Gastrocnemius medialis (tissue), 4 donors: ENCODE measurements around the gene VPS37C. TPM values are rescaled to one million over a fixed set of nuclear protein-coding genes. Genes with fewer than 3 reads are reported as not detected.

Experiments used
- ATAC-seq, 2 donors: fragments of 150-250 bp; one replicate each; pipeline ENCODE4 v1.9.1; 2016
- DNase-seq, 2 donors: peaks; one replicate each; pipeline ENCODE4 v3.0.0-alpha.2; 2019
- H3K27ac ChIP-seq, 4 donors: fragments of 200-600 bp; sonication (generic); 1 replicate in 1 of 4; 2 replicates in 3 of 4; pipeline ENCODE4 v1.5.1; 2016 to 2018; ENCODE audit warnings: mild to moderate bottlenecking in 2 of 4, moderate library complexity in 1 of 4
- H3K27me3 ChIP-seq, 3 donors: fragments of 200-600 bp; sonication (generic) in 2 of 3; 1 replicate in 1 of 3; 2 replicates in 2 of 3; pipeline versions ENCODE4 v1.5.1 to v1.6.0; 2016 to 2019; ENCODE audit warnings: mild to moderate bottlenecking in 1 of 3, moderate library complexity in 1 of 3
- H3K36me3 ChIP-seq, 2 donors: fragments of 200-600 bp; sonication (generic) in 1 of 2; one replicate each; pipeline ENCODE4 v1.5.1; 2017 to 2018
- H3K4me1 ChIP-seq, 2 donors: fragments of 200-600 bp; sonication (generic) in 1 of 2; one replicate each; pipeline ENCODE4 v1.5.1; 2016 to 2017; ENCODE audit warnings: mild to moderate bottlenecking in 2 of 2
- H3K4me3 ChIP-seq, 4 donors: fragments of 200-600 bp; sonication (generic) in 3 of 4; 1 replicate in 1 of 4; 2 replicates in 3 of 4; pipeline ENCODE4 v1.5.1; 2016 to 2019; ENCODE audit warnings: mild to moderate bottlenecking in 2 of 4
- H3K9me3 ChIP-seq, 3 donors: fragments of 200-600 bp; sonication (generic) in 2 of 3; 1 replicate in 1 of 3; 2 replicates in 2 of 3; pipeline ENCODE4 v1.5.1; 2016 to 2019
- CTCF ChIP-seq, 5 experiments: fragments of 450-650 bp in 3 of 5; fragments of 200-600 bp in 2 of 5; sonication (generic) in 2 of 5; IDR thresholded peaks in 4 of 5; conservative IDR thresholded peaks in 1 of 5; 1 replicate in 4 of 5; 2 replicates in 1 of 5; pipeline ENCODE4 v1.5.1; 2016 to 2019; ENCODE audit warnings: antibody characterized with exemption in 5 of 5, mild to moderate bottlenecking in 3 of 5, moderate library complexity in 3 of 5
- POLR2A ChIP-seq, 2 donors: fragments of 450-650 bp; IDR thresholded peaks; one replicate each; pipeline ENCODE4 v1.6.1; 2017; ENCODE audit warnings: antibody characterized with exemption in 2 of 2, mild to moderate bottlenecking in 2 of 2, moderate library complexity in 2 of 2
- in situ Hi-C, 4 donors: fragments of 200-750 bp; cut with MboI; loops; one replicate each; pipeline versions ENCODE4 v1.15.0 to v1.8.0; 2017; ENCODE audit warnings: low sequenced_read_pairs in 4 of 4
- intact Hi-C: fragments of 100-400 bp; cut with DNase I; formaldehyde crosslinking; loops from one replicate; pipeline ENCODE4 v1.15.1; 2023; ENCODE audit warnings: low total_unique reads
- total RNA-seq, 4 donors: library from RNA; depleted of rRNA; stranded (reverse); fragments of >200 nt; gene quantifications; one replicate each; pipeline versions ENCODE4 v1.1.0 to v1.2.3, GENCODE V29; 2016

VPS37C gene
- total RNA-seq, 4 donors from 2014 or later, result 17.7 to 27.1 (median 23.5) TPM

GRCh38 chr11:61090521-61090920, 70.7 kb downstream of the VPS37C start:
- in situ Hi-C loops, result loop anchor here in 1 of 4 donors (25.0 kb wide), 1 partner anchor 103 kb away; no protein-coding TSS in a partner anchor
- TF ChIP-seq CTCF (IDR thresholded peaks at IDR 0.05 in 4 of 5, conservative IDR thresholded peaks at IDR 0.05 in 1 of 5) (no peak), POLR2A (IDR thresholded peaks at IDR 0.05) (no peak)
- Histone ChIP-seq H3K4me3 (no peak overlapping the region), H3K4me1 (no peaks in the 10 kb centered on the region), H3K27me3 (no peaks in the 10 kb centered on the region), H3K9me3 (no peaks in the 10 kb centered on the region), H3K27ac (no peak overlapping the region), H3K36me3 (no peaks in the 10 kb centered on the region)
- ATAC-seq (no peak), DNase-seq (no peak)
- intact Hi-C loops, result no loop called here

- H3K9me3 ChIP-seq, result no peaks in the 10 kb centered on the region
- ATAC-seq (no peak), DNase-seq (no peak)
- no peaks in the 10 kb centered on the region for H3K36me3 ChIP-seq
- H3K4me1 ChIP-seq, result no peaks in the 10 kb centered on the region
- TF ChIP-seq CTCF (IDR thresholded peaks at IDR 0.05 in 4 of 5, conservative IDR thresholded peaks at IDR 0.05 in 1 of 5) (no peak), POLR2A (IDR thresholded peaks at IDR 0.05) (no peak)
- no peak overlapping the region for H3K27ac ChIP-seq
- in situ Hi-C loops (loop anchor here in 1 of 4 donors (25.0 kb wide), 1 partner anchor 103 kb away; no protein-coding TSS in a partner anchor), intact Hi-C loops (no loop called here)
- no peak overlapping the region for H3K4me3 ChIP-seq
- no peaks in the 10 kb centered on the region for H3K27me3 ChIP-seq
Measured at GRCh38 chr11:61089806-61090491, 71.3 kb downstream of the VPS37C start.

- Histone ChIP-seq H3K4me1 (no peaks in the 10 kb centered on the region), H3K27ac (no peak overlapping the region), H3K27me3 (no peaks in the 10 kb centered on the region), H3K36me3 (no peaks in the 10 kb centered on the region), H3K9me3 (no peaks in the 10 kb centered on the region), H3K4me3 (no peak overlapping the region)
- intact Hi-C loops (no loop called here), in situ Hi-C loops (loop anchor here in 1 of 4 donors (25.0 kb wide), 1 partner anchor 100 kb away; no protein-coding TSS in a partner anchor)
- ATAC-seq (no peak), DNase-seq (no peak)
- TF ChIP-seq POLR2A (IDR thresholded peaks at IDR 0.05) (no peak), CTCF (IDR thresholded peaks at IDR 0.05 in 4 of 5, conservative IDR thresholded peaks at IDR 0.05 in 1 of 5) (no peak)
Measured at GRCh38 chr11:61087426-61088119, 73.7 kb downstream of the VPS37C start.

GRCh38 chr11:61083601-61084147, 77.6 kb downstream of the VPS37C start:
- Histone ChIP-seq H3K27ac (no peak overlapping the region), H3K36me3 (no peaks in the 10 kb centered on the region), H3K4me3 (no peak overlapping the region), H3K4me1 (no peaks in the 10 kb centered on the region), H3K27me3 (no peaks in the 10 kb centered on the region), H3K9me3 (no peaks in the 10 kb centered on the region)
- in situ Hi-C loops, result loop anchor here in 1 of 4 donors (25.0 kb wide), 1 partner anchor 96 kb away; no protein-coding TSS in a partner anchor
- TF ChIP-seq CTCF (IDR thresholded peaks at IDR 0.05 in 4 of 5, conservative IDR thresholded peaks at IDR 0.05 in 1 of 5) (no peak), POLR2A (IDR thresholded peaks at IDR 0.05) (no peak)
- ATAC-seq (no peak), DNase-seq (no peak)
- intact Hi-C loops, result no loop called here
